GM12878 (cell line): Measurements from ENCODE around the gene BAG1. TPM values are rescaled to one million over a fixed set of nuclear protein-coding genes. Genes with fewer than 3 reads are reported as not detected.

Source experiments
- ATAC-seq: fragments of 200-7000 bp; cut with Tn5 transposase; 3 replicates; pipeline ENCODE4 v1.9.1; 2020; ENCODE audit warnings: mild to moderate bottlenecking, moderate library complexity
- BruUV-seq: library from RNA; stranded (reverse); fragments of 400-500 nt; replicated peaks from 2 replicates; lab custom pipeline; 2021; lab: Mats Ljungman, UMichigan
- CTCF ChIA-PET: fragments of 300-600 bp; sonication (Branson Sonifier 250); formaldehyde crosslinking; extraction: SDS; loops from one replicate; lab custom pipeline; 2021; ENCODE audit warnings: inconsistent platforms; lab: Yijun Ruan, JAX
- POLR2A ChIA-PET: fragments of 350-600 bp; formaldehyde crosslinking; extraction: SDS; loops from one replicate; lab custom pipeline; 2021; ENCODE audit warnings: inconsistent platforms; lab: Charles Lee
- RAD21 ChIA-PET: fragments of 300-600 bp; sonication (Branson Sonifier 250); formaldehyde crosslinking; loops from one replicate; lab custom pipeline; 2023; ENCODE audit warnings: antibody characterized with exemption; ENCODE audit not compliant: unreplicated experiment; lab: Charles Lee
- SMC1A ChIA-PET: fragments of 300-600 bp; sonication (Branson Sonifier 250); formaldehyde crosslinking; loops from one replicate; lab custom pipeline; 2023; ENCODE audit not compliant: unreplicated experiment, uncharacterized antibody; lab: Charles Lee
- DNase-seq: peaks from one replicate; pipeline ENCODE4 v3.0.0-alpha.2; 2011; ENCODE audit warnings: low read depth, low spot score
- FAIRE-seq: peaks from 3 replicates; lab custom pipeline; 2011; peaks lifted over from hg19 to GRCh38; lab: Jason Lieb, UNC
- H2AFZ ChIP-seq: 2 replicates; pipeline ENCODE4 v1.6.0; 2011; ENCODE audit warnings: low read depth, low read length, control low read depth; ENCODE audit not compliant: control insufficient read depth
- H3K27ac ChIP-seq: 2 replicates; pipeline ENCODE4 v1.5.1; 2011; ENCODE audit warnings: control low read depth; ENCODE audit not compliant: control insufficient read depth, insufficient read depth
- H3K27me3 ChIP-seq, 2 experiments: replicated peaks in 1 of 2; 2 replicates each; pipeline versions ENCODE4 v1.6.0 to v1.6.1; 2011; ENCODE audit warnings: low read length in 1 of 2; ENCODE audit not compliant: control insufficient read depth in 2 of 2, insufficient read depth in 2 of 2
- H3K36me3 ChIP-seq, 2 experiments: 2 replicates each; pipeline ENCODE4 v1.5.1; 2011; ENCODE audit warnings: low read length in 1 of 2; ENCODE audit not compliant: control insufficient read depth in 2 of 2, insufficient read depth in 2 of 2
- H3K4me1 ChIP-seq: 2 replicates; pipeline ENCODE4 v1.6.1; 2011; ENCODE audit warnings: mild to moderate bottlenecking, low read length, moderate library complexity, mixed read lengths; ENCODE audit not compliant: control insufficient read depth, insufficient read depth
- H3K4me2 ChIP-seq: 2 replicates; pipeline ENCODE4 v1.6.0; 2011; ENCODE audit warnings: control low read depth; ENCODE audit not compliant: control insufficient read depth, insufficient read depth
- H3K4me3 ChIP-seq: fragments of 200-600 bp; sonication (generic); 2 replicates; pipeline ENCODE4 v1.5.1; 2016
- H3K79me2 ChIP-seq: 2 replicates; pipeline ENCODE4 v1.6.0; 2011; ENCODE audit warnings: low read length; ENCODE audit not compliant: control insufficient read depth, insufficient read depth
- H3K9ac ChIP-seq: 2 replicates; pipeline ENCODE4 v1.8.0; 2011; ENCODE audit warnings: low read length, control low read depth, mixed read lengths; ENCODE audit not compliant: control insufficient read depth, insufficient read depth
- H3K9me3 ChIP-seq: replicated peaks from 3 replicates; pipeline ENCODE4 v1.5.1; 2011; ENCODE audit warnings: mild to moderate bottlenecking, low read length; ENCODE audit not compliant: control insufficient read depth, insufficient read depth
- H4K20me1 ChIP-seq: 2 replicates; pipeline ENCODE4 v1.6.0; 2011; ENCODE audit not compliant: control insufficient read depth, insufficient read depth
- MEF2B ChIP-seq: fragments of 450-650 bp; IDR thresholded peaks from 2 replicates; pipeline ENCODE4 v1.6.1; 2018; ENCODE audit warnings: mild to moderate bottlenecking, moderate library complexity; ENCODE audit not compliant: partially characterized antibody, poor library complexity, severe bottlenecking
- RELB ChIP-seq: fragments of 450-650 bp; IDR thresholded peaks from 2 replicates; pipeline ENCODE4 v1.6.1; 2017; ENCODE audit warnings: low read depth, mild to moderate bottlenecking, moderate library complexity
- ZNF217 ChIP-seq: fragments of 450-650 bp; IDR thresholded peaks from 2 replicates; pipeline ENCODE4 v1.6.1; 2017; ENCODE audit warnings: antibody characterized with exemption, mild to moderate bottlenecking
- in situ Hi-C: fragments of 300-500 bp; cut with MboI; formaldehyde crosslinking; loops from 9 replicates; pipeline ENCODE4 v1.14.3; 2018; ENCODE audit warnings: mixed read lengths
- intact Hi-C: fragments of 100-400 bp; cut with micrococcal nuclease; formaldehyde crosslinking; loops from one replicate; pipeline ENCODE4 v1.14.2; 2022; ENCODE audit not compliant: unreplicated experiment
- polyA plus RNA-seq, 11 experiments: library from polyadenylated mRNA; depleted of rRNA in 4 of 11; unstranded in 6 of 11; stranded (reverse) in 5 of 11; fragments of >200 nt; fragmentation: Nextera tagmentation in 4 of 11; fragmentation: Illumina TruSeq in 1 of 11; extraction: Ambion mirVana in 4 of 11; extraction: Trizol in 1 of 11; gene quantifications; 1 replicate in 1 of 11; 2 replicates in 10 of 11; pipeline versions ENCODE4 v1.2.1 to v1.2.3, GENCODE V29; 2011 to 2016; ENCODE audit warnings: inconsistent platforms in 2 of 11, missing spikeins in 2 of 11, low read depth in 1 of 11
- total RNA-seq, 4 experiments: library from RNA; depleted of rRNA in 3 of 4; stranded (reverse); fragments of >200 nt in 3 of 4; fragmentation: Illumina TruSeq in 1 of 4; extraction: Trizol in 1 of 4; gene quantifications; 2 replicates each; pipeline versions ENCODE4 v1.2.1 to v1.2.3, GENCODE V29; 2013 to 2021

BAG1 gene
- total and polyA plus RNA-seq, 10 of the 15 experiments (the other 5 are each of a cell fraction or from before 2014, with no cell fraction given), result 11.6 to 135 (median 68.9) TPM

GRCh38 chr9:33267151-33267767 lies 2.8 kb upstream of the BAG1 start:
- H3K27ac ChIP-seq, result peak overlapping the region; percentile 34
- no peaks in the 10 kb centered on the region for H4K20me1 ChIP-seq
- ChIA-PET CTCF (interaction anchor here (0.8 to 2.0 kb wide), 3 partner anchors 20 to 685 kb away, joined by 3 to 9 read pairs (median 4); no protein-coding TSS in a partner anchor), POLR2A (interaction anchor here (0.6 to 1.3 kb wide), 2 partner anchors 9 to 29 kb away, joined by 3 to 9 read pairs; no protein-coding TSS in a partner anchor), SMC1A (no interaction called here), RAD21 (no interaction called here)
- peak overlapping the region; percentile 93 for H3K4me2 ChIP-seq
- no peak for FAIRE-seq
- H3K4me1 ChIP-seq, result peaks cover 8% of the 10 kb centered on the region
- peaks cover 57% of the 10 kb centered on the region for H3K79me2 ChIP-seq
- no peak for DNase-seq
- no peak for ATAC-seq
- H3K9ac ChIP-seq, result no peak overlapping the region; the same call in 1 of the 2 replicates
- no peaks in the 10 kb centered on the region for H3K27me3 ChIP-seq
- intact Hi-C loops (no loop called here), in situ Hi-C loops (no loop called here)
- H3K4me3 ChIP-seq, result peak overlapping the region; percentile 97; the same call in 1 of the 2 replicates
- peaks cover 0 to 31% of the 10 kb centered on the region in 2 experiments; a peak in 2 of 4 replicates for H3K36me3 ChIP-seq
- no TSS peak for BruUV-seq
- no peaks in the 10 kb centered on the region for H3K9me3 ChIP-seq
- TF ChIP-seq RELB, result no peak
- no peak for TF ChIP-seq ZNF217
- TF ChIP-seq MEF2B, result no peak
- H2AFZ ChIP-seq, result no peak overlapping the region
